LNCaP clone FGC (cell line): ENCODE data around the gene KRTAP10-7.

ENCODE experiments used
- DNase-seq: peaks from one replicate; pipeline ENCODE4 v3.0.0-alpha.2; 2011; ENCODE audit warnings: low read depth
- H3K4me3 ChIP-seq: 2 replicates; pipeline ENCODE4 v1.5.1; 2011; ENCODE audit warnings: mild to moderate bottlenecking, low read depth, low read length, control low read depth
- TF ChIP-seq, protein P1 (sequence below): IDR thresholded peaks from 2 replicates; pipeline ENCODE4 v1.5.1; 2012; ENCODE audit warnings: mild to moderate bottlenecking; ENCODE audit not compliant: control insufficient read depth, insufficient read depth; ENCODE audit errors: extremely low read depth

Gene KRTAP10-7

DNA sequence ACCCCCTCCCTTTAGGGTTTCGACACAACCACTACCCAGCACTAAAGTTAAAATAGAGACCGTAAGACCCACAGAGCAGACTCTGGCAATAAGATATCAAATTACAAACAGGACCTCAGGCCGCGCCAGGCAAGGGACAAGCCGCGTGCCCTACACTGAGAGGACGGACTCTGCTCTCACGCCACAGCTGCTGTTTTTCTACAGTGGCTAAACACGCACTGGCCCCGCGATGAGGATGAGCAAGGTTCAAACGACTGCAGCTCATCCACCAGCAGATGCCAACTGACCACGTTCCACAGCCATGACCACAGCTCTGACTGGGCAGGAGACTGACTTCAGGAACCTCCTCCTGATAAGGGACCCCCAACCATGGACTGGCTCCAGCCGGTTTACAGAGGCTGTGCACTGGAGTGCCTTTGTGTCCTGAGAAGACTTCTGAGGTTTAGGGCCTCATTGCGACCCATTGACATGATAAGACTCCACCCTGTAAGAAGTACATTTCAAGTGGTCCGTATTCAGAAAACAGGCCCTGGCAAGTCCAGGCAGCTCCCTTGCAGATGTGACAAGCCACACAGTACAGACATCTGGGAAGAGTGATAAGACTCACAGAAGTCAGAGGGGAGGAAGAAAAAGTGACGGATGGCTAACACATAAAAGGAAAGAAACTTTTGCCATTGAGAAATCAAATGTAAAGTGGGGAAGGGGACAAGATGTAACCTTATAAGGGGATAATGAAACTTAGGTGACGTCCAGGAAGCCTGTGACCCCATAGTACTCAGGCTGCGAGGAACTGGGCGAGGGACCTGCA, 6.6 kb upstream of the KRTAP10-7 start:
- H3K4me3 ChIP-seq: no peak overlapping the region
- DNase-seq: no peak
- TF ChIP-seq, protein P1, sequence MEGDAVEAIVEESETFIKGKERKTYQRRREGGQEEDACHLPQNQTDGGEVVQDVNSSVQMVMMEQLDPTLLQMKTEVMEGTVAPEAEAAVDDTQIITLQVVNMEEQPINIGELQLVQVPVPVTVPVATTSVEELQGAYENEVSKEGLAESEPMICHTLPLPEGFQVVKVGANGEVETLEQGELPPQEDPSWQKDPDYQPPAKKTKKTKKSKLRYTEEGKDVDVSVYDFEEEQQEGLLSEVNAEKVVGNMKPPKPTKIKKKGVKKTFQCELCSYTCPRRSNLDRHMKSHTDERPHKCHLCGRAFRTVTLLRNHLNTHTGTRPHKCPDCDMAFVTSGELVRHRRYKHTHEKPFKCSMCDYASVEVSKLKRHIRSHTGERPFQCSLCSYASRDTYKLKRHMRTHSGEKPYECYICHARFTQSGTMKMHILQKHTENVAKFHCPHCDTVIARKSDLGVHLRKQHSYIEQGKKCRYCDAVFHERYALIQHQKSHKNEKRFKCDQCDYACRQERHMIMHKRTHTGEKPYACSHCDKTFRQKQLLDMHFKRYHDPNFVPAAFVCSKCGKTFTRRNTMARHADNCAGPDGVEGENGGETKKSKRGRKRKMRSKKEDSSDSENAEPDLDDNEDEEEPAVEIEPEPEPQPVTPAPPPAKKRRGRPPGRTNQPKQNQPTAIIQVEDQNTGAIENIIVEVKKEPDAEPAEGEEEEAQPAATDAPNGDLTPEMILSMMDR: no peak

DNA sequence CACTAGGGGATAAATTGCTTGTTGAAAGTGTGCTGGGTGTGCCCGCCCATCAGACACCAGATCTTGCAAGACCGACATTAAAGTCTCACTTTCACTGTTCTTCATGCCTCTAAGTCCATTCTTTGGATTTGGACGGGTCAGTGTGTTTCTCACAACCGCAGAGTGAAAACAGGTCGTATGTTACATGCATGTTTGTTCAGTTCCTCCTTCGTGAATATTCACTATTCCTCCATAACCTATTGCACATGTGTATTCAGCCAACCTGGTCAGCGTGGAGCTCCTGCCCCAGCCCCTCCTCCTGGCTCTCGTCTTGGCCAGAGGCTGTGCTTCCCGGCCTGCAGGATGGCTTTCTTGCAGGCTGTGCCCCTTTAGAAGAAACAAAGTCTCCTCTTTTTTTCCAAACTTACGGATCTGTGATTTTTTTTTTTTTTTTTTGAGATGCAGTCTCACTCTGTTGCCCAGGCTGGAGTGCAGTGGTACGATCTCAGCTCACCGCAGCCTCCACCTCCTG, 5.9 kb upstream of the KRTAP10-7 start:
- DNase-seq: no peak
- H3K4me3 ChIP-seq: no peak overlapping the region
- TF ChIP-seq, protein P1: no peak

DNA sequence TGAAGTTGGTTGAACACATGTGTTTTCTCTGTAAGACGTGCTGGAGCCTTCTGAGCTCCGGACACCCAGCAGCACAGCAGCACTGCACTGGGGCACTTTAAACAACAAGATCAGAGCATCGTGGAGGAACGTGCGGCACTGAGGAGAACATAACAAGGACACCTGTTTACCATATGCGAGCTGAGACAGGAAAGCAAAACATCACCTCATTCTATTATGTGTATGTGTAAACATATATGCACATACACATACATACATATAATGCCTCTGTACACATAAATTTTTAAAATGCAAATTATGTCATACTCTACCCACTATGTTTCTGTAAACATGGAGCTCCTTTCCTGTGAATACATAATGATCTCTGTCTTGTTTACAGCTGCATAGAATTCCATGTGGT, 4.9 kb upstream of the KRTAP10-7 start:
- TF ChIP-seq, protein P1: no peak
- H3K4me3 ChIP-seq: no peak overlapping the region
- DNase-seq: no peak

DNA sequence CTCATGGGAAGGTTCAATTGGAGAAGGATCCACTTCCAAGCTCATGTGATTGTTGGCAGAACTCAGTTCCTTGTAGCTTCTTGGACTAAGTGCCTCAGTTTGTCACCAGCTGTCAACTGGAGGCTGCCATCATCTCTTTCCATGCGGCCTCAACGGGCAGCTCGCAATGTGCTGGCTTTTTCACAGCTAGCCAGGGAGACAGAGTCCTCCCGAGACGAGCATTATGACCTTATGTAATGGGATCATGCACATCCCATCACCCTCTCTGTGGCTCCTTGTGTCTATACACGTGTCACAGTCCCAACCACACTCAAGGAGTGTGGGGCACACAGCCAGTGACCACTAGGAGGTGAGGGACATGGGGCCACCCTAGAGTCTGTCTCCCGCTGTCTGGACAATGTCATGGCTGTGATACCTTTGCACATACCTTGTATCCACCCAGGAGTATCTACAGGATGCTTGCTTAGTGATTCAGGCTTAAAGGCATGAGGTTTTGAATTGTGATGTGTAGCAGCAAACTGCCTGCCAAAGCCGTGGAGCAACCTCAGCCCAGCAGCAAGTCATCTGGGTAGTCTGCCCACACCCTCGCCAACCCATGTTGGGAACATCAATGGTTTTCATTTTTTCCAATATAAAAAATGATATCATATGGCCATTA, 4.2 kb upstream of the KRTAP10-7 start:
- TF ChIP-seq, protein P1: no peak
- DNase-seq: no peak
- H3K4me3 ChIP-seq: no peak overlapping the region

DNA sequence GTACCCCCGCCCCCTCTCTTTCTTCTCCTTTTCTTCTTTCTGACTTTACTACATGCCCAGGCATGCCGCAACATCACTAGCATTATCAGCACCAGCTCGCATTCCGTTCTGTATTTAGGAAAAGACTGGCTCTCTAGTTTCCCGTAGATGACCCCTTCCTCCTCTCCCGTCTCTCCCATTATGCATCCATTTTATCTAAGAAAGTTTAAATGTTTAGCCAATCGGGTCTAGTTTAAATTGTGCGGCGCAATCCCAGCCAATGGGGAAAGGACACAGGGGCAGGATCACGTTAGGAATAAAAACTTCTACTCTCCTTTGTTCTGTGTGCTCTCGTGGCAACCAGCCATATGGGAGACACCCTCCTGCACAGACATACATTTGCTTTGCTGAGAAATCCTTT, 2.3 kb upstream of the KRTAP10-7 start:
- TF ChIP-seq, protein P1: no peak
- no peak overlapping the region for H3K4me3 ChIP-seq
- DNase-seq: no peak

DNA sequence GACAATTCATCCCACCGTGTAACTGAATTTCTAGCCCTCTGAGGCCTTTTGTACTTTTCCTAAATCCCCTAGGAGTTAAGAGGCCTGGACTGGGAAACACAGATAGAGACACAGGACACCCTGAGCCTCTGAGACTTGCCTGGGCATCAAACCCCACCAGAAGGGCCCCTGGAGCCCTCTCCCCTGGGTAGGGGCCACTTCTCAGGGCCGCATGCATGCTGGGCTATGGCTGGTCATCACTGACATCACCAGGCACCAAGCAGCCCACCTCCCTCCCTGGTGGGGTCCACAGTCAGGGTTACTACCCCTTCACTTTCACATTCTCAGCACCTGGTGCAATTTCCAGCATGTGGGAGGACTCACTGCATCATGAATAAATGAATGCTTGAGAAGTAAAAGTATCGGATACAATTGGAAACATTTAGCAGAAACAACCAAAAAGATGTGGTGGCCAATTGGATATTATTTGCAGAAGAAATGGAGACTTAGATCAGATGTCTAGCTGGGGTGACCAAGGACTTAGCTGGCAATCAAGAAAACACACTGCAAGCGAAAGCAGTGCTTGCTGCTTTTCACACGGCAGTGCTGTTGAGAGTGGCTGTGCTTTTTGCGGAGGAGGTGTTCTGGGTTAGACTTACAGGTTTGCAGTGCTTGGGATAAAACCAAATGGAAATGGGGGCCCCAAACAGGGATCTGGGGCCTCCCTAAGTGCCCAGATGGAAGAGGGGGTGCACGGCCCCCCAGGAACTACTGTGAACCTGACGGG, 950 bp upstream of the KRTAP10-7 start:
- H3K4me3 ChIP-seq: no peak overlapping the region
- DNase-seq: no peak
- TF ChIP-seq, protein P1: no peak
